Activated CD4-positive, alpha-beta T cell treated with anti-CD3 and anti-CD28 coated beads, Interleukin-2, amount 50 U/mL, for 4 hours (primary cell): ENCODE data around the gene CPNE6.

Experiments
- DNase-seq, 2 experiments: peaks; one replicate each; pipeline ENCODE4 v3.0.0-alpha.2; 2020

Gene CPNE6

DNA sequence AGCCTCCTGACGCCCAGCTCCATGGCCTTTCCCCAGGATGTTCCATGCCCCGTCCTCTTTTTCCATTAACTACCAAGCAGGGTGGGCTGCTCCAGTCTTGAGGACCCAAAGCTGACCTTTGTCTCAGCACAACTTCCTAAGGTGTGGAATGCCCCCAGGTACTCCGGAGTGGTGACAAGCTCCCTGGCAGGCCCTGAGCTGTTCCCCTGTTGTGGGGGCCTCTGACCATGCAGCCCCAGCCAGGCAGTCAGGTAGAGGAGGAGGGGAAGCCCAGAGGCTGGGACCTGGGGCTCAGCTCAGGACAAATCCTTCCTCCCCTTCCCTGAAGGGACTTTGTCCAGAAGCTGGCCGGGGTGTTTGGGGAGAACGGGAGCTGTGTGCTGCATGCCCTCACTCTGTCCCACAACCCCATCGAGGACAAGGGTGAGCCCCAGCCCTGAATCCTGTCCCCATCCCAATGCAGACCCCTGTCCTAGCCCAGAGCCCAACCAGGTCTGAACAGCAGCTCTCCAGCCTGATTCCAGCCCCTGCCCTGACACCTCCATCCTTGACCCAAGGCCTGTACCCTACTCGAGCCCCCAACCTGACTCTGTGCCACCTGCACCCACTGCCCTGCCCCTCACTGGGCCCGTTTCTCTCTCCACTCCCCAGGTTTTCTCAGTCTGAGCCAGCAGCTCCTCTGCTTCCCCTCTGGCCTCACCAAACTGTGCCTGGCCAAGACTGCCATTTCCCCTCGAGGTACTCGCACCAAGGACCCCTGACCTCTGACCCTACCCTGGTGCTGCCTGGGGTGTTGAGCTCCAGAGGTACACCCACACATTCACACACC lies 15.2 kb upstream of the CPNE6 start:
- no peak for DNase-seq

DNA sequence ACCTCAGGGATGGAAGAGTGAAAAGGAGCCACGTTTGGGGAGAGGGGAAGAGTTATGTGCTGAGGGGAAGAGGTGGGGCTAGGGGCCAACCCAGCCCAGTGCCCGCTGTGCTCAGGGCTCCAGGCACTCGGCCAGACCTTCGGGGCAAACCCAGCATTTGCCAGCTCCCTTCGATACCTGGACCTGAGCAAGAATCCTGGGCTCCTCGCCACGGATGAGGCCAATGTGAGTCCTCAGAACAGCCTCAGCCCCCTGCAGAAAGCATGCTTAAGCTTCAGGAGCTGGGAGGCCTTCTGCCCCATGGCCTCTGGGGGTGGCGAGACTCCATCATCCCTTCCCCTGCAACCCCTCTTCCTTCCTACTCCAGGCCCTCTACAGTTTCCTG lies 14.6 kb upstream of the CPNE6 start:
- DNase-seq: no peak

DNA sequence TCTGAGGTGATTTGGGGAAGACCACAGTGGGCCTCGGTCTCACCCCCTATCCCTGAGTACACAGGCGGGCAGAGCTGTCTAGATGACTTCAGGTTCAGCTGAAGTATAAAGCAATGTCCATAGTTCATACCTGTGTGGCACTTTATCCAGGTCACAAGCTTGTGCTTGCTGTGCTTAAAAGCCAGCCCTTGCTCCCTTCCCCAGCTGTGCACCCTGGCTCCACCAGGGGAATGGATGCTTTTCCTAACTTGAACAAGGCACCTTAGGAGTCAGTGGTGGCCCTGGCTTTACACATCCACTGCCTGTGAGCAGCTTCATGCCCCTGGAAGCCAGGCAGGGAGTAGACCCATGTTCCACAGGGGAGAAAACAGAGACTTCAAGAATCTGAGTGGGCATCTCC lies 14.1 kb upstream of the CPNE6 start:
- no peak for DNase-seq

DNA sequence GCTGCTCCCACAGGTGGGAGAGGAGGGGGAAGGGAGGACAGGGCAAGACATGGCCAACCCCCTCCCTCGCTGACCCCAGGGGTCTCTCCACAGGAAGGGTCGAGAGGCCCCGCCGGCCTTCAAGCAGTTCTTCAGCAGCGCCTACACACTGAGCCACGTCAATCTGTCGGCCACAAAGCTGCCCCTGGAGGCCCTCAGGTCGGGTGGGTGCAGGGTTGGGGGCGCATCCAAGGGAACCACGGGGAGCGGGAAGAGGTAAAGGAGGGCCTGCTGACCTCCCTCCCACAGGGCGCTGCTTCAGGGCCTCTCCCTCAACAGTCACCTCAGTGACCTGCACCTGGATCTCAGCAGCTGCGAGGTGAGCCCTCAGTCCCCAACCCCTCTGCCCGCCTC lies 13.5 kb upstream of the CPNE6 start:
- DNase-seq: no peak

DNA sequence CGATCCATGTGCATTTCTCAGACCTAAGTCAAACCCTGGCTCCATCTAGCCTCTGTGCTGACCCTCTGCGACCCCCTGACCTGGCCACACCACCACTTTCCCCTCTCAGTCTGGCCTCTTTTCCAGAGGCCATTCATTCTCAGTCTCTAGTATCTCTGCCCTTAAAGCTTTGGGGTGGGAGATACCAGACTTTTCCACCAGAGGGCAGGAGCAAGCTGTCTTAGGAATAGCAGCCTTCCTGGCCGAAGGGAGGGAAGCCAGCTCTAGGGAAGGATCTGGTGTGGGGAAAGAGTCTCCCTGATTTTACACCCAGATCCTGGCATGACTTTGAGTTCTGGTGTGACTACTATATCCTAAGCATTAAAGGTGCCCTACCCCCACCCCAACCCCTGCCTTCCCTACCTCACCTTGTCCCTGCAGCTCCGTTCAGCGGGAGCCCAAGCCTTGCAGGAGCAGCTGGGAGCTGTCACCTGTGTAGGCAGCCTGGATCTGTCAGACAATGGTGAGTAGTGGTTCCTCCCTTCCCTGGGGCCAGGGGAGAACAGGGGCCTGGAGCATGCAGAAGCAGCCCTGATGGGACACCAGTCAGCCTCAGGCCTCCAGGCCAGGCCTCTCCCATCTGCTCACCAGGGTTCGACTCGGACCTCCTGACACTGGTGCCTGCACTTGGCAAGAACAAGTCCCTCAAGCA lies 13.0 kb upstream of the CPNE6 start:
- no peak for DNase-seq

DNA sequence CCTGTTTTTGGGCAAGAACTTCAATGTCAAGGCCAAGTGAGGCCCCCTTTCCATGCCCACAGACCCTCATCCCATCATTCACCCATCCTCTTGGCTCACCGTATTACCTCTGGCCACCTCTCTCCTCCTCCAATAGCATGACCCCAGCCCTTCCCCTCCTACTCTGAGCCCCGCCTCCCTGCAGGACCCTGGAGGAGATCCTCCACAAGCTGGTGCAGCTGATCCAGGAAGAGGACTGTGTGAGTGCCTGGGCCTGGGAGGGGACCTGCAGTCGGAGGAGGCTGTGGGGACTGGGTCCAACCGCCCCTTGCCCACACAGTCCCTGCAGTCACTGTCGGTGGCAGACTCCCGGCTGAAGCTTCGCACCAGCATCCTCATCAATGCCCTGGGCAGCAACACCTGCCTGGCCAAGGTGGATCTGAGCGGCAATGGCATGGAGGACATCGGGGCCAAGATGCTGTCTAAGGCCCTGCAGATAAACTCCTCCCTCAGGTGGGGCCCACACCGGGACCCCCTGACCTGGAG lies 12.3 kb upstream of the CPNE6 start:
- no peak for DNase-seq

DNA sequence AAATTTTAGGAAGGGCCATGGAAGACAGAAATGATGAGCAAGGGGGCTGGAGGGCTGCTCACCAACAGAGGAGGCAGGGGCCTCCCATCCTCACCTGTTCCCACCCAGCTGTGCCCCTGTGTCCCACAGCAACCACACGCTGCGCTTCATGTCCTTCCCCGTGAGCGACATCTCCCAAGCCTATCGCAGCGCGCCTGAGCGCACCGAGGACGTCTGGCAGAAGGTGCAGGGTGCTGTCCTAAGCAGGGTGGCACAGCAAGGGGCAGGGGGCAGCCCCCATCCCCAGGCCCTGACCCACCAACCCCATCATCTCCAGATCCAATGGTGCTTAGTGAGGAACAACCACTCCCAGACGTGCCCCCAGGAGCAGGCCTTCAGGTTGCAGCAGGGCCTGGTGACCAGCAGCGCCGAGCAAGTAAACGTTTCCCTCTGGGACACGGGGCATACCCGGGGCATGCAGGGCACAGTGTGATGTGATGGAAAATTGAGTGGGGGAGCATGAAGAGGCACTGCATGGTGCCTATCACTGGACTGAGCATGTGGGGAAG lies 11.4 kb upstream of the CPNE6 start:
- no peak for DNase-seq

DNA sequence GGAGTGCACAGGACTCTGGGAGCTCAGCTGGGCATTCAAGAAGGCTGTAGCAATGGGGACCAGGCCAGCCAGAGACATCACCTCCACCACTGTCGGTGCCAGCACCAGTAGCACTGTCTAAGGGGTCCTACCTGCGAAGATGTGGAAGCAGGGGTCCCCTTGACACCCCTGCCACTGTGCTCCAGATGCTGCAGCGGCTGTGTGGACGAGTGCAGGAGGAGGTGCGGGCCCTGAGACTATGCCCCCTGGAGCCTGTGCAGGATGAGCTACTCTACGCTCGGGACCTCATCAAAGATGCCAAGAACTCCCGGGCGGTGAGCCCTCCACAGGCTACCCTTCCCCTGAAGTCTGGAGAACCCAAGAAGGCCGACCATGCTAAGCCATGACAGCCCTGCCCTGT lies 10.9 kb upstream of the CPNE6 start:
- DNase-seq: no peak

DNA sequence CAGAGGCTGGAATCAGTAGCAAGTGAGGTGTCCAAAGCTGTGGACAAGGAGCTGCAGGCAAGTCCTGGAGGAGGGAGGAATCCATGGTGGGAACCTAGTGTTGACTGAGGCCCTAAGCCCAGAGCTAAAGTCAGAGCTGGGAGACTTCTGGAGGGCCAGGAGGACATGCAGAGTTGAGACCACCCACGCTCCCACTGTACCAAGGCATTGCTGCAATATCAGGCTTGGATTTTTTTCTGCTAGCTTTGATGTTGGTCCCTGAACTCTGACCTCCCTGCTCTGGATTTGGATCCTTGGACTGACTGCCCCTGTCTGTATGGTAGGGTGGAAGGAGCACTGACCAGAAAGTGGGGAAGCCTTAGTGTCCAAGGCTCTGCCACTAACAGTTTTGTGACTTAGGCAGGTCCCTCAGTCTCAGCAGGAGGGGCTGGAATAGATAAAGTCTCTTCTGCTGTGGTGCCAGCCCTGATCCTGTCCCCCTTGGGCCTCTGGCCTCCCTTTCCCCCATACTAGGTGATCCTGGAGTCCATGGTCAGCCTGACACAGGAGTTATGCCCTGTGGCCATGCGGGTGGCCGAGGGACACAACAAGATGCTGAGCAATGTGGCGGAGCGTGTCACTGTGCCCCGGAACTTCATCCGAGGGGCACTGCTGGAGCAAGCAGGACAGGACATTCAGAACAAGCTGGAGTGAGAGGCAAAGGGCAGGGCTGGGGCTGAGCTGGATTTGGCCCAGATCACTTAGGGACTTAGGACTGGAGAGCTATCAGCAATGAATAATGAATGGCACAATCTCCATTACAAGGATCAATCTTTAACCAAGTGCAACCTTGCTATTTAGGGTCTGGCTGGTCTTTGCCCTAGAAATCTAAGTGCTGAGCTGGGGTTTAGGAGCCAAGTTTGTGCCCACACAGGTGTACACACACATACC lies 10.1 kb upstream of the CPNE6 start:
- no peak for DNase-seq

DNA sequence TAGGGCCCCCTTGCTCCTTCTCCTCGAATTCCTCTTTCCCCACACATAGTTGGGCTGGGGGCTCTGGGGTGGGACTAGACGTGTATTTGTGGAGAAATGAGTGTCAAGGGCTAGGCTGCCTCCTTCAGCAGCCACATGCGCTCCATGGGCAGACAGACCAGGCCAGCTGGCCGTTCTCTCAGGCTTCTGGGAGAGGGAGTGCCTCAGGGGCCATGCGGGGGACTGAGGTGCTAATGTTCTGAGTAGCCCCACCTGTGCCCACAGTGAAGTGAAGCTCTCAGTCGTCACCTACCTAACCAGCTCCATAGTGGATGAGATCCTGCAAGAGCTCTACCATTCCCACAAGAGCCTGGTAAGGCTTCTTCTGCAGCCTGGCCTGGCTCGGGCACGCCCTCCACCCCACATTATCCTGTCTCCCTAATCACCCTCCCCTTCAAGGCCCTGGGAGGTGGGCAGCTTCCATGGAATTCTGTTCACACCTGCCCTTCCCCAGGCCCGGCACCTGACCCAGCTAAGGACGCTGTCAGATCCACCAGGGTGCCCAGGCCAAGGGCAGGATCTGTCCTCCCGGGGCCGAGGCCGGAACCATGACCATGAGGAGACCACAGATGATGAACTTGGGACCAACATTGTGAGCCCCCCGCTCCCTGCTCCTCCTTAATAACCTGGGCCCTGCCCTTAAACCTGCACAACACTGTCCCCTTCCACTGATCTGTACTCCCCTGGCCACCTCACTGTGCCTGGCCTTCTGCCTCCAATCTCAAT lies 9.0 kb upstream of the CPNE6 start:
- no peak for DNase-seq

DNA sequence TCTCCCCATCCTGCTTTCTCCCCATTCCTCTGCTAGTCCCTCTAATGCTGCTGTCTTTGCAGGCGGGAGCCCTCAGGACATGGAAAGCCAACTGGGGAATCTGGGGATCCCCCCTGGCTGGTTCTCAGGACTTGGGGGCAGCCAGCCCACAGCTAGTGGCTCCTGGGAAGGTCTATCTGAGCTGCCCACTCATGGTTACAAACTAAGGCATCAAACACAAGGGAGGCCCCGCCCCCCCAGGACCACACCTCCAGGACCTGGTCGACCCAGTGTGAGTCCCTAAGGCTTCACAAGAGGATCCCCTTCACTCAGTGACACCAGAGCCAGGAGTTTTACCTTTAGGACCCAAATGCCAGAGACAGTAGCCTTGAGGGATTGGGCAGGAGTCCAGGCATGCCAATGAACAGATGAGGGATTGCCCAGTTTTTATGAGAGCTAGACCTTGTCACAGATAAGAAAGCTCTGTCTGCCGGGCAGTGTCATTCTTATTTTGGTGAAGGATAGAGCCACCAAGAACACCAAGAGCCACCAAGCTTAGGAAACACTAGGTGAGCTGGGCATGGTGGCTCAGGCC lies 8.0 kb upstream of the CPNE6 start:
- DNase-seq: no peak

DNA sequence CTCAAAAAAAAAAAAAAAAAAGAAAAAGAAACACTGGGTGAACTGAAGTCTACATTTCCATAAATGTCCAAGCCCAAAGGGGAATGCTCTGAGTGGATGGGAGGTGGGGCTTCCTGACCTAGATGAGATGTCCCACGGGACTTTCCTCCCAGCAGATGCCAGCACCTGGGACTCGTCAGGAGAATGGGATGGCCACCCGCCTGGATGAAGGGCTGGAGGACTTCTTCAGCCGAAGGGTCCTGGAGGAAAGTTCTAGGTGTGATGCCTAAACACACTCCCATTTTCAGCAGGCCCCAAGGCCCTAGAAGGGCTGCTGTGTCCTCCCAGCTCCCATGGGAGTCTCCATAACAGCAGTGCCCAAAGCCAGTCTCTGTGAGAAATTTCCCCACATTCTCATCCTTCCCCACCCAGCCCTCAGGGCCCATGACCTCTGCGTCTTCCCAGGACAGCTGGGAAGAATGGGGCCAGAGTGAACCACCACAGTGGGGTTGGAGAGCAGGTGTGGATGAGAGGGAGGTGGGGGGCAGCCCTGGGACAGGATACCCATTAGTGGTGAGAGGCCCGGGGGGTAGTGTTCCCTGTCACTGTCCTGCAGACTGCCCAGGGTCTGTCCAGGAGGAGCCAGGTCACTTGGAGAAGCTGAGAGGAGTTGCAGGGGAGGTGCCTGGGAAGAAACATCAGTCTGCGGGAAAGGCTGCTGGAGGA lies 7.1 kb upstream of the CPNE6 start:
- no peak for DNase-seq

DNA sequence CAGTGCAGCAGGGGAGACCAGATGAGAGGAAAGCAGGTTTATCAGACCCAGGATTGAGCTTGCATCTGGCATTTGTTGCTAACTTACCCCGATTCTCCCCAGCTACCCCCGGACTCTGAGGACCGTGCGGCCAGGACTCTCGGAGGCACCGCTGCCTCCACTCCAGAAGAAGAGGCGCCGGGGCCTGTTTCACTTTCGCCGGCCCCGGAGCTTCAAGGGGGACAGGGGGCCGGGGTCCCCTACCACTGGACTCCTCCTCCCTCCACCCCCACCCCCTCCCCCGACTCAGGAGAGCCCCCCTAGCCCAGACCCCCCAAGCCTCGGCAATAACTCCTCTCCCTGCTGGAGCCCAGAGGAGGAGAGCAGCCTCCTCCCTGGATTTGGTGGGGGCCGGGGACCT lies 6.5 kb upstream of the CPNE6 start:
- DNase-seq: no peak

DNA sequence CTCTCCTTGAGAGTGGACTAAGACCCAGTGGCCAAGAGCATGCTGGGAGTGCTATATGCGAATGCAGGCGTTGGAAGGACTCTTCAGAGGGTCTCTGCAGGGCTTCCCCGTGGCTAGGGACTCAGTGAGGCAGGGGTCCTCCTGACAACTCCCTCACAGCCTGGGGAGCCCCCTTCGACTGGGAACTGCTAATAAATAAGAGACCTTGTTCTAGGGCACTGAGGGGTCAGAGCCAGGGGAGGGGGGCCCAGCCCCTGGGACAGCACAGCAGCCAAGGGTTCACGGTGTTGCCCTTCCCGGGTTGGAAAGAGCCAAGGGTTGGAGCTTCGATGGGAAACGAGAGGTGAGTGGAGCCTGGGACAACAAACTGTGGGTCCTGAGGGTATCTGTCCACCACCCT lies 6.0 kb upstream of the CPNE6 start:
- no peak for DNase-seq

DNA sequence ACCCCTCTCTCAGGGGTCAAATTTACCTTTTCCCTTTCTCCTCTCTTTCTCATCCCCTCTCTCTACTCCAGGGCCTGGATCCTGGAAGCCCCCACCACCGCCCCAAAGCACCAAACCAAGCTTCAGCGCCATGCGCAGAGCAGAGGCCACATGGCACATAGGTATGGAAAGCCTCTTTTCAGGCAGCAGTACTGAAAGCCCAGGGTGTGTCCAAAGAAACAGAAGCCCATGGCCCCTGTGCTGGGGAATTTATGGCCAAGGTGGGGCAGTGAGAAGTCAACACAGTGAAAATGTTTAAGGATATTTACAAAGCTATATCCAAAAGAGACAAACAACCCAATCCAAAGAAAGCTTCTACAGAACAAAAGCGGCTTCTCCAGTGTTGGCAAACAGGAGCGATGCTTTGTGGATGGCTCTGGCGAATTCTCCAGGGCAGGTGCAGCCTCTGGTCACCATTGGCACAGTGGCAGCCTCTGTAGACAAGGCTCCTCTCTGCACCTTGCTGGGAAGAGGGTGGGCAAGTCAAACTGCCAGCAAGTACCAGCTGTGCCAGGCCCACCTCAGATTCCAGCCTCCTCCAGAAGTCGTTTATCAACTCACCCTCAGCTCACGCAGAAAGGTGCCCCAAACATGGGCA lies 4.7 kb upstream of the CPNE6 start:
- DNase-seq: no peak

DNA sequence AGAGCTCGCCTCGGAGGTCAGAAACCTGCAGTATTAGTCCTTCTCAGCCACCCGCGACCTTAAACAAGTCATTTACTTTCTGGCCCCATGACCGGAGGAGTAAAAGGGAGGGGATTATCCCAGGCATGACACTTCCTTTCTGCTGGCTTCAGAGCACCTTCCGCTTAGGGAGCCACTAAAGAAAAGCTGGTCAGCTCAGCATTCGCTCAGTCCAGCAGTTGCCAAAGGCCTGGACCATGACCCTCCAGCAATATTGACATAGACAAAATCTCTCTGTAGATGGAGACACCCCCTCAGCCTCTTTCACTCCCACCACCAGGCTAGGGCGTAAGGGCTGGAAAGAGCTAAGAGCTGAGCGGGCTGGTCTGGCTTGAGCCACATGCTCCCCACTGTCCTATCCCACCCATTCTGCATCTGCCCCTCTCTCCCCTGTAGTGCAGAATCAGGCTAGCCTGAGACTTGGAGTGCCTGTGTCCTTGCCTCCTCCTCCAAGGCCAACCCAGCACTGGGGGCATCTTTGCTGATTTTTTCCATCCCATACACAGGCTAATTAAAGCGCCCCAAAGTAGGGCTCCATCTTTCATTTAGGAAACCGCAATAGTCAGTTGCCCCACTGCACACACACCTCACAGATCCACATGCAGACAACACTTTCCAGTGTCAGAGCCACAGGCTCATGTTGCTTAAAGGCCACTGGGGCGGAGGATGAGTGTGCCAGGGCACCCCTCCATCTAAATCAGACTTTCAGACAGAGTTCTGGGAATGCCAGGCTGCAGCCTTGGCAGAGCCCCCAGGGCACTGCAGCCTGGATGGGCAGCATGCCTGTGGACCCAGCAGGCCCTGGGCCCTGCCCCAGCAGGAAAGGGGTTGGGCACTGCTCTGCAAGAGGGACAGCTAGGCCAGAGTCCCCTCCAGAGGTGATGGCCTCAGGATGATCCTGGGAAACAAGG lies 4.0 kb upstream of the CPNE6 start:
- no peak for DNase-seq

DNA sequence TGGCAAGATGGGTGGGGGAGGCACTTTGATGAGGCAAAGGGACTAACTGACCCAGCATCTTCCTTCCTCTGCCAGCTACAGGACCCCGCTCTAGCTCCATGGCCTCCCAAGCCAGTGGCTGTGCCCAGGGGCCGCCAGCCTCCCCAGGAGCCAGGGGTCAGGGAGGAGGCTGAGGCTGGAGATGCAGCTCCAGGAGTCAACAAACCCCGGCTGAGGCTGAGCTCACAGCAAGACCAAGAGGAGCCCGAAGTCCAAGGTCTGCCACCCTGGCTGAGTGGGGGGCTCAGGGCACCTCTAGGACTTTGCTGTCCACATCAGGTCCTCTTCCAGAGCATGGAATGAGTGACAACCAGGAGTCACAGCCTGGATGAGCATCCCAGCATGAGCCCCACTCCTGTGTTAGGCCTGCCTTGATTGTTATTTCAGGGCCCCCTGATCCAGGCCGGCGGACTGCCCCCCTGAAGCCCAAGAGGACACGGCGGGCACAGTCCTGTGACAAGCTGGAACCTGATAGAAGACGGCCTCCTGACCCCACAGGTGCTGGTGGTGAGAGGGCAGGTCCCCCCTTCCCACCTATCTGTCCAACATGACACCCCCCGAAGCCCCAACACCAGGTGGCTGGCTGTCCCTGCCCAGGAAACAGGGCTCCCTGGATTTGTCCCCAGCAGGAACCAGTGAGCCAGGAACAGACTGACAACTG lies 2.5 kb upstream of the CPNE6 start:
- DNase-seq: no peak

DNA sequence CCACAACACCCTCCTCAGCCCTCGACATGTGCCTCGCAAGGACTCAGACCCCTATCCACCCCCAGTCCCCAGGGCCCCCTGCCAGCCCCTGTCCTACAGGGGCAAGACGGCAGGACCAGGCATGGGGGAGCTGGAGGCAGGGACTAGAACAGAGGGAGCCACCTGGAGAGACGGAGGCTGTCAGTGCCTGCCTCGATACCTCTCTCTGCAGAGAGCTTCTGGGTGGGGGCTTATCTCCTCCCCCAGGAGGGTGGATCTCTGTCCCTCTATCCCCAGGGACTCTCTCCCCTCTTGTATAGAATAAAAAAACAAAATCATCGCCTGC lies 2.0 kb upstream of the CPNE6 start:
- no peak for DNase-seq
